HL-60 (cell line): Measurements from ENCODE around the gene CKAP2.
"Not testable (repeated sequence)": the region's sequence is repeated elsewhere in the genome, so short reads cannot be mapped to it uniquely, and the experiment has no call there.

Experiments used
- CTCF ChIP-seq: IDR thresholded peaks from one replicate; pipeline ENCODE4 v1.5.1; 2011; ENCODE audit warnings: low read length, control low read depth, inconsistent platforms; ENCODE audit not compliant: insufficient read depth
- GABPA ChIP-seq: IDR thresholded peaks from 2 replicates; pipeline ENCODE4 v1.6.1; 2012; ENCODE audit warnings: low read depth
- POLR2AphosphoS5 ChIP-seq: IDR thresholded peaks from 2 replicates; pipeline ENCODE4 v1.6.1; 2012; ENCODE audit warnings: low read depth

- not testable (repeated sequence) for TF ChIP-seq CTCF, GABPA, POLR2AphosphoS5
Observed at GRCh38 chr13:52488763-52489162, 33.5 kb downstream of the CKAP2 start.
